ENCODE measurements around the gene GUCY1B1.
A peak's percentile ranks its signal among the peaks of the same experiment; 100 is the strongest.

The GUCY1B1 gene

DNA sequence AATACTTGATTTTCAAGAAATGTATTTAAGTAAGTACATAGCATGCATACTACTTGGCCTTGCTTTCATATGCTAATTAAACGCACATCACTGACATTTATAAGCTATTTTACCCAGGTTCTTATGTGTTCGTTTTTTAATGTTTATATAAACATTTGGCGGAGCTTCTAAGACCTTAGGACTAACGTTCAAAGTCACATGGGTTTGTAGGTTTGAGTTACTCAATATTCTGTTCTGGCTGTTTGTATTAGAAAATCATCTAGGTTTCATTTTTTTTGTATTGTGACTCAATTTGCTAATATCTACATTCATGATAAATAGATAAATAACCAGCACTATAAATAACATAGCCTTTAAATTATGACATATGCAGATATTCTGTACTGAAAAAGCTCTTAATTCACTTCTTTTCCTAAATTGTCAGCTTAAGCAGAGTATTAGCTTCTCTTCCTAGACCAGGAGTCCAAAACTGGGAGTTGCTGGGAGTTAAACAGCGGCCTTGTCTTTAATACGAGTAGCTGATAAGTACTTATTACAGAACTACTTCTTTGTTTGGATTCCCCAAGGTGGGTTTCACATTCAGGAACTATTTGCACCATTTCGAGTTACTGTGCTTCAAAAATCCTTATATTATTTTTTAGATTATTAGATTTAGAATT is 42.0 kb downstream of the GUCY1B1 start:
- no peak for DNase-seq

DNA sequence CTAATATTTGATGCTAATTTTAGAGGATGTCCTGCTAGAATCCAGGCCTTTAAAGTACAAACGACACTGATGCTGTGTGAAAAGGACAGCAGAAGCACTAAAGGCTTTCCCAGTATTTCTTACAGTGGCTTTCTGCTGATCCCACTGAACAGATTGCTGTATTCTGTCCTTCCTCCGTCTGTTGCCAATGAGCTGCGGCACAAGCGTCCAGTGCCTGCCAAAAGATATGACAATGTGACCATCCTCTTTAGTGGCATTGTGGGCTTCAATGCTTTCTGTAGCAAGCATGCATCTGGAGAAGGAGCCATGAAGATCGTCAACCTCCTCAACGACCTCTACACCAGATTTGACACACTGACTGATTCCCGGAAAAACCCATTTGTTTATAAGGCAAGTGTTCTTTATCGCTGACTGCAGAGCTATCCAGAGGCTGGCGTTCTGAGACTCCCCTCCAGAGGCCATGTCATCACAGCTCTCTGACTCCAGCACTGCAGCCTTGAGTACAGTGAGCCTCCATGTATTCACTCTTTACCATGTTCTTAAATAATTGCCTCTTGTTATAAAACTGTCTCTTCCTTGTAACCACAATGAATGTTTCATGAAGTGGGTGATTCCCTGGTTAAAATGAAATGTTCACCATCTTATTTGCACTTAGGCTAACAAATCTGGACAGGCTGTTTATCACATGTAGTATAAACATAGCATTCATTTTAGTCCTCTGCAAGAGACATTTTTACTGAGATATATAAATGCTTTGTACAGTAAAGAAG is 43.6 kb downstream of the GUCY1B1 start:
- no peak for DNase-seq

DNA sequence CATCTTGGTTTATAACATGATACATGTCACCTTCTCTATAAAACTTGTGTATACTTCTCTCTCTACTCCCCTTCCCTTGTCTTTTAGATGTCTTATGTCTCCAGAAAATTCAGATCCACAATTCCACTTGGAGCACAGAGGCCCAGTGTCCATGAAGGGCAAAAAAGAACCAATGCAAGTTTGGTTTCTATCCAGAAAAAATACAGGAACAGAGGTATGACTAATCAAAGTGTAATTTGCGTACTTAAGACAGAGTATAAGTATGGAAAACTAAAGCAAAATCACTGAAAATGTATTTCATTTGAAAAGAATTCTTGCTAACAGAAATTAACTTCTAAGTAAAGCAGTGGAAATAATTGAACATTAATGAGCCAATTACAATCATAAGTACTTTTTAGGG is 46.2 kb downstream of the GUCY1B1 start:
- no peak for DNase-seq

DNA sequence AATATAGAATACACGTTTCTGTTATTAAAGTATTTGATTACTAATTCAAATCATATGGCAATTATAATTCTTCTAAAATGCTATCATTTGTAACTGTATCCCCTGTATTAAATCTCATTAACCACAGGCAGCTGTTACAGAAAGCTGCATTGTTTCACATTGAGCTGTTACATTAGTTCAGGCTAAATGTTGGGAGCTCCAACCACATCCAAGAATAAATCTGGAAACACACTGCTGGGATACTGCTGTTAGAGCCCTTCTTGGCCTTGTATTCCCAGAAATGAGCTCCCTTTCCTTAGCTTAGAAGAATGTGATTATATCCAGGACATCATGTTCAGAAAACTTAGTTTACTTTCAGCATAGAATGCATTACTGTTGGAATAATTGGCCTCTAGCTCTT is 48.2 kb downstream of the GUCY1B1 start:
- no peak for DNase-seq

DNA sequence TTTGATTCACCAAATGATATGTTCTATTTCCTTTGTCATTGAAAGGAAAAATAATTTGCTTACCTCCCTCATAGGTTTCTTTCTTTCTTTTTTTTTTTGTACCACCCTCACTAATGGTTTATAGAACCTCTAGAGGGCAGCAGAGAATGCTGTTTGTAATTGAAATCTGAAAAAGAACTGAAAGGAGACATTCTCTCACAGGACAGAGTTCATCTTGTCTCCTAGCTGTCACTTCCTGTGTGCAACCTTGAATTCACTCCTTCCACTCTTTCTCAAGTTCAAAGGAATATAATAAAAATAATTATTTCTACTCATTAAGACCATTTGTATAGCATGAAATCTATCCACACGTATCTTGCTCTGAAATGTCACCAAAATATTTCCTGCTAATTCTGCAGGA is 51.0 kb downstream of the GUCY1B1 start:
- DNase-seq: peak; percentile 23

DNA sequence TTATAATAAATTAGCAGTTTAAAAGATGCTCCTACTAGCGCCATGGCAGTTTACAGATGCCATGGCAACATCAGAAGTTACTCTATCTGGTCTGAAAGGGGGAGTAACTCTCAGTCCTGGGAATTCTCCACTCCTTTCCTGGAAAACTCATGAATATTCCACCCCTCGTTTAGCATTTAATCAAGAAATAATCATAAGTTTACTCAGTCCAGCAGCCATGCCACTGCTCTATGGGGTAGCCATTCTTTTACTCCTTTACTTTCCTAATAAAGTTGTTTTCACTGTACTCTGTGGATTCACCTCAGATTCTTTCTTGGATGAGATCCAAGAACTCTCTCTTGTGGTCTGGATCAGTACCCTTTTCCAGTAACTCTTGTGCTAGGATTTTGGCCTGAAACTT is 52.3 kb downstream of the GUCY1B1 start:
- no peak for DNase-seq

DNA sequence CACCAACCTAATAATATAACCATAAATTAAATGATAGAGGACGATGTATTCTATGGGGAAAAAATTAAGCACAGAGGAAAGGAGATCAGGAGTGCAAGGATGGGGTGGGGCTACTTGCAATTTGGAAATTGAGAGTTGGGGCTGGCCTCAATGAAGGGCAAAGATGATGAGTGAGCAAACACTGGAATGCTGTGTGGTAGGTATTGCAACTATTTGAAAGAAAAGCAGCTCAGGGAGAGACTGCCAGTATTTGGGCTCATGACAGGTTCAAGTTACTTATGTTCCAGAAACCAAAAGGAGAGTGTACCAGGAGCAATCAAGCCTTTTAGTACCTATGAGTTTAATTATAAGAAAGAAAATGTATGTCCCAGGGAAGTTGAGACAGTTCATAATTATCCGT is 59.8 kb downstream of the GUCY1B1 start:
- no peak for DNase-seq

DNA sequence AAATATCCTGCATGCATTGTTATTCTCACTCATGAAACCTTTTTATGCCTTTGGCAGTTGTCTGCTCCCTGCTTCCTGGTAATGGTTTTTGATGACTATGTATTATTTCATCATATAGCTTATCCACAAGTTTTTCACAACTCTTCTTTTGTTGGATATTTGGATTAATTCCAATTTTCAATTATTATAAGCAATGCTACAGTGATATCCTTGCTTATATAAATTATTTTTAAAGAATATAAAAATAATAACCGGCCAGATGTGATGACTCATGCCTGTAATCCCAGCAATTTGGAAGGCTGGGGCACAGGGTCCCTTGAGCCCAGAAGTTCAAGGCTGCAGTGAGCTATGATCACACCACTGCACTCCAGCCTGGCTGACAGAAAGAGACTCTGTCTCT is 60.2 kb downstream of the GUCY1B1 start:
- DNase-seq: no peak

DNA sequence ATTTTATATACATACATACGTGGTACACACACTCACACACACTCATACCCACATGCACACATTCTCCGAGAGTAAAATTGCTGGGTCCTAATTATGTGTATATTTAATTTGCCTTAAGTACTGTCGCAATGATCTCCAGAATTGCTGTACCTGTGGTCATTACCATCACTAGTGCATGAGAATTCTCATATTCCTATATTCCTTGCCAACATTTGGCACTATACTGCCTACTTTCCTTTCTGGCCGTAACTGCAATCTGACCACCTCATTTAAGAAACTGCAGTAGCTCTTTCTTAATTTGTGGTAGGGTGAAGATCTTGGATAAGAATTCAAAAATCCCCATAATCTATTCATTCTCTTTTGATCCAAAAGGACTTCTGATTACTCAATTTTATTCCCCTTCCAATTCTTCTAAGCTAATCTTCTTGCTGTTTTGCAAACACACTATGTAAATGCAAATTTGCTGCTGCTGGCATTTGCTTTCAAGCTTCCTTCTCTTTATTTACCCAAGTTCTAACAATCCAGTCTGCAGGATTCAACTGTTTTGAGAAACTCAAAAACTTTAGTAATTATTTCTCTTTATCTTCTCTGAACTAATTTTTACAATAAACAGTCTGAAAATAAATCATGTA is 62.2 kb downstream of the GUCY1B1 start:
- DNase-seq: no peak

DNA sequence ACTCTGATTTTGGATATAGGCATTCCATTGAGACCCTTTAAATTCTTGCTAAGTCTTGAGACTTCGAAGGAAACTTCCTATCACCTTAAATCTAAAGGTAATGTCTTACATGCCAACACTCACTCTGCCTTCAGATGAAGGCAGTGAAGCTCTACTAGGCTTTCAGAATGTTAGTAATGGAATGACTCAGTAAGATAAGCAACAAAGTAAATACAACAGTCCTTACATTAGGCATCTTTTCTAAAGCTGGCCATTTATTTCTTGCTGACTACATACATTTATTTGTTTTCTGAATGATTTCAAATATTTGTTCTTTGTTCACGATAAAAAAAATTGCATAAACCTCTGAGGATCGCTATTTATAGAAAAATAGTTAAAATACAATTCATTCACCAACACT is 63.8 kb downstream of the GUCY1B1 start:
- no peak for DNase-seq

DNA sequence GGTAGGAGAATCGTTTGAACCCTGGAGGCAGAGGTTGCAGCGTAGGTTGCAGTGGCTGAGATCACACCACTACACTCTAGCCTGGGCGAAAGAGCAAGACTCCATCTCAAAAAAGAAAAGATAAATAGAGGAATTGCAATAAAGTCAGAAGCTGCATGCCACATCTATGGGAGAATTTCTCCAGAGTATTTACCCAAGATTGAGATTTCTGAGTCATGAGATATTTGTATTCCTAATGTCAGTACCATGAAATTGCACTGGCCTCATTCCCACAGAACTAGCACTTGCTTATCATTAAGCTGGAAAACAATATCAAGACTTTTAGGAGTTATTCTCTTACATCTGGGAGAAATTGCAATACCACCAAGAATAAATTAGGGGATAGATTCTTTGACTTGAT is 69.8 kb downstream of the GUCY1B1 start:
- no peak for DNase-seq

DNA sequence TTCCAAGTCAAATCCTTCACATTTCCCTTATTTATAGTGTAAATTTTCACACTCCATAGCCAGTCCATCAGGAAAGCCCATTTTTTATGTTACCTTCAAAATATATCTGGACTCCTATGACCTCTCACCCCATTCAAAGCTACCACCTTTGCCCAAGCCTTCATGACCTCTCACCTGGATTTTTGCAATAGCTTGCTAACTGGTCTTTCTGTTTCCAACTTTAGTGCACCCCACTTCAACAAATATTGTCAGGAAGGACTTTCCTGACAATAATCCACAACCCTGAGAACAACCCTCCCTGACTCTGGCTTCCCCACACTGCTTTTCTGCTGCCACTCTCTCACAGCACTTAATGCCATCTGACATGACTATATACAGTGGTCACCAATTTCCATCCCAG is 73.8 kb downstream of the GUCY1B1 start:
- DNase-seq: no peak

DNA sequence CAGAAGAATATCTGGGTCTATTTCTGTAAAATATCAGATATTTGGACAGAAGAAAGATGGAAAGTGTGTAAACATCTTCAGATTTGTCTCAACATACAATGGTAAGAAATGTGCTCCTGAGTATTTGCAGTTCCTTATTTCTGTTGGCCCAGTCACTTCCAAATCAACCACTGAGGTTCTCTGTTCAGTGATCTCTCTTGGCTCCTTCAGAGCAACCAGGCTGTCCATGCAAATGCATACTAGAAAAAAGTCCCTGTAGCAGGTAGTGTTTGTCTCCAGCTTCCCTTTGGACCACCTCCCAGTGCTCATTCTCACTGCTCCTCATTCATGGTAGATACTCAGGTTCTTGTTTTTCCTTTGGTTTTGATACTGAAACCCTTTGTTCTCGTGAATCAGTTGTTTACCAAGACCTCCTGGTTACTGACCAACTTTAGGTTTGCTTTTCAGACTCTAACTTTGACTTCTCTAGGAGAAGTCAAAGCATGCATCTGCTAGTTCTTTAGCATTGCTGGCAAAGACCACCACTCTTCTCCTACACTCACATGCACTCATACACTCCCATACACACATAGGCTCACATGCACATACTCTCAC is 78.5 kb downstream of the GUCY1B1 start:
- no peak for DNase-seq

DNA sequence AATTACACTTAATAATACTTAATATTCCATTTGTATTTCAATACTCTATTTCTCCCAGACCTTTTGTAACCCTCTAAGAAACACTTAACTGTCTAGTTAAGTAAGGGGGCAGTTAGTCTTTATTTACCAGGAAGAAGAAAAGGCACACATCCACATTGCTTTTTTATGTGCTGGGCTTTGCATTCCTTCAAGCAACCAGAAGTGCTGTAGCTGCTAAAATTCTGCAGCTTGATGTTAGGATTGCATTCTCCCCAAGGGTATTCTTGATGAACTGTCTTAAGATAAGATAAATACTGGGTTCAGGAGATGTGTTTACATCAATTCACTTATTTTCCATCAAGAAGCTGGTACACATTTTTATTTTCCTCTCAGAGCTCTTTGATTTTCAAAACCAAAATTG is 83.3 kb downstream of the GUCY1B1 start:
- DNase-seq: no peak

DNA sequence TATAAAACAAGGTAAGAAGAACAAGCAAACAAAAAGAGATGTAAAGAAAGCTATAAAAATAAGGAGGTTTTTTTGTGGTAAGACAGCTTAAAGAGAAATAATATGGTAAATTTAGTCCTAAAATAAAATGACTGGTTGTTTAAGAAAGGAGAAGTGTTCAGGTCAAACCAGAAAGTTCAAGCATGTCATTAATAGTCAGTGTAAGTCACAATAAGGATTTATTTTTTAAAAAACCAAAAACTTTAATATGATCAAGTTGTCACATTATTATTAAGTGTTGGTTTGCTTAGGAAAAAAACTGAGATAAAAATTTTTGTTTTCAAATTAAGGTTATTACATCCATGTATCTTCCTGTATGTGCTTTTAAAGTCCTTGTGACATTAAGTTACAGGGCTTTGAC is 88.1 kb downstream of the GUCY1B1 start:
- DNase-seq: no peak

DNA sequence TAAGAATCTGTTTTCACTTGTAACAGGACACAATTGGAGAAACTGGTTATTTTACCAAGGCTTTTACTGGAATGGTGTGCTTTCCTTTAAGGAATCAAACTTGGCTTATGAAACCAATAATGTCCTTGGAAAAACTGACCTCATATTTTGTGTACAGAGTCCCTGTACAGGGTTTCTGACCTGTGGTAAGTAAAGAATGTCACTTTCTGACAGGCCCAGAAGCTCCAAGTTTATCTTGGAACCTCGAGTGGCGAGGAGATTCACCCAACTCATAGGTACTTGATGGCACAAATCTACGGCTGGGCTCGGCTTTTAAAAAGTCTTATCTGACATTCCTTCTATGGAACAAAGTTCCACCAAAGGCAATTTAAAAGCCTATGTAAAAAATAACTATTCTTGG is 90.2 kb downstream of the GUCY1B1 start:
- DNase-seq: no peak

DNA sequence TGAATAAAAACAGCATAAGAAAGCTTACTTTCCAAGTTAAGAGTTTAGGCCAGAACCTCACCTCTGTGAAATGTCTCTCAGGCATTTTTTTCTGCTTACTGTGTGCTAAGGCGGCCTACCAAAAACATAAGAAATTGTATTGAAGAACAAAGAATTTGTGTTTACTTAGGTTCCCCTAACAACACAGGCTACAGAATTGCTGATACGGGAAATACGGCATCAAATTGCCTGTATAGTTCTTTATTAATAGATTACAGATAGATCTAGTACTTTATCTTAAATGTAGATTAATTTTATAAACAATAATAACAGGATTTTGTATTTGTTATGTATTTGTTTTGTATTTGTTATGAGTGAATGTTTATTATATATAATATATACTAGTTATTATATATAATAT is 94.4 kb downstream of the GUCY1B1 start:
- no peak for DNase-seq

DNA sequence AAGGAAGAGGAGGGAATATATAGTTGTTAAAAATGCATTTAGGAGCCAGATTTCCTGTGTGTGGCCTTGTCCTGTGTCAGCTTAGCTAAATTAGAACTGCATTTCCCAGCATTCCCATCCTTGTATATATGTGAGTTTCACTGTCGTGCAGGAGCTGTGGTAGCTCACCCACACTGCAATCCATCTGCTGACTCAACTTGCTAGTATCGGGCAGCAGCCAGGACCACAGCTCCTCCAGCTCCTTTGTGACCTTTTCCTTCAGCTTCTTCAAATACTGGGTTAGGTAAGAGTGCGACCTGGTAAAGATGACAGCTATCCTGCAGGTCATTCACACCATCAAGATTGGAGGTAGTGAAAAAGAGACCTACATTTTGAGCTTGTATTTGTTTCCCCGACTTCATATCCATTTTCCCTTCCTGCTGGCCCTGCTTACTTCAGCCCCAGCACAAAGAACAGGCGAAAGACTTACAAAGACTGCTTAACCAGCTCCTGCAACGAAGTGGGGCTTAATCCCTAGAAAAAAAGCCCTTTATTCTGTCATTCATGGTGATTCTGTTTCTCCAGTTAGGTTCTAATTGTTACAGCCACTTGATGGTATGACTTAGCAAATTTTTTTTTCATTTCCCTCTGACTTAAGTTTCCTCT is 95.9 kb downstream of the GUCY1B1 start:
- no peak for DNase-seq

DNA sequence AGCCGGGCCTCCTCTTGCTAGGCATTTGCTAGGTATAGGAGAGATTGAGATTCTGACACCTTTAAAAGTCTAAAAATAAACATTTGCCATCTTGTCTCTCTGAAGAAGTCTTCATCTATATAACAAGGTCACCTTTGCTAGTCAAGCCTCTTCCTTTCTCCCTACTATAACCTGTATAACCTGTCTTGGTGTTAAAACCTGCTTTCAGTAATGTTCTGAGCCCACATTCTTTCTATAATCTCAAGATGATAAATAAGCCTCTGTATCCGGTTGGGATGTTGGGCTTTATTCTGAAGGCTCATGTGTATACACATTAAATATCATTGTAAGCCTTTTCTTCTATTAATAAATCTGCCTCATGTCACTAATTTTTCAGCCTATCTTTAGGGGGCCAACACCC is 97.1 kb downstream of the GUCY1B1 start:
- DNase-seq: no peak
